Ovary (tissue), 3 donors: Measurements from ENCODE around the gene TSPAN2.

Source experiments
- CTCF ChIP-seq, 3 donors: fragments of 450-650 bp in 2 of 3; fragments of 200-600 bp in 1 of 3; IDR thresholded peaks; one replicate each; pipeline versions ENCODE4 v1.5.1 to v1.8.0; 2016 to 2022; ENCODE audit warnings: antibody characterized with exemption in 3 of 3, mild to moderate bottlenecking in 1 of 3
- EP300 ChIP-seq: sonication (generic); formaldehyde crosslinking; IDR thresholded peaks from one replicate; pipeline ENCODE4 v1.6.1; 2017; ENCODE audit warnings: antibody characterized with exemption
- POLR2A ChIP-seq: fragments of 450-650 bp; IDR thresholded peaks from one replicate; pipeline ENCODE4 v1.6.1; 2017; ENCODE audit warnings: antibody characterized with exemption, mild to moderate bottlenecking, moderate library complexity
- donor health status: DM: no; HTN: no; CAD: no.

GRCh38 chr1:115137191-115137590 lies 47.9 kb upstream of the TSPAN2 start:
- TF ChIP-seq POLR2A (no peak), CTCF (IDR thresholded peaks at IDR 0.05) (no peak), EP300 (no peak)
